Measurements from ENCODE around the gene CNOT6L.

Gene CNOT6L

GRCh38 chr4:77861495-77861894, 42.3 kb upstream of the CNOT6L start:
- H3K27ac ChIP-seq (ENCODE audit: low read depth, low read length): no peak overlapping the region
- no CpG with 5 or more reads among the region's 1 CpG for WGBS (ENCODE audit: extremely low coverage, insufficient coverage, insufficient read length)
- no peak overlapping the region for H3K4ac ChIP-seq (ENCODE audit: low read depth, low read length)
- H3K36me3 ChIP-seq (ENCODE audit: control insufficient read depth in 1 of 2, insufficient read depth in 2 of 2, low read length in 2 of 2): peaks cover 0 to 2% of the 10 kb centered on the region in 2 experiments
- no peak overlapping the region for H3K23ac ChIP-seq (ENCODE audit: low read length)
- H3K79me2 ChIP-seq (ENCODE audit: control insufficient read depth, insufficient read depth, low read length, poor library complexity): peaks cover 2% of the 10 kb centered on the region
- DNase-seq: peak in 1 of 2 donors; percentile 15
- H3K4me1 ChIP-seq (ENCODE audit: control insufficient read depth in 1 of 2, insufficient read depth in 2 of 2, low read length in 2 of 2): peaks cover 0 to 3% of the 10 kb centered on the region in 2 experiments
- no peak overlapping the region for H2BK12ac ChIP-seq (ENCODE audit: low read length)
- peak overlapping the region; percentile 94 for H4K12ac ChIP-seq (ENCODE audit: low read depth, low read length)
- H3K4me2 ChIP-seq (ENCODE audit: low read length): peak overlapping the region; percentile 88
- no peak overlapping the region for H2AK5ac ChIP-seq (ENCODE audit: low read length)
- no peaks in the 10 kb centered on the region for H3K27me3 ChIP-seq (ENCODE audit: insufficient read depth, low read length)
- no peaks in the 10 kb centered on the region for H3K79me1 ChIP-seq (ENCODE audit: low read length)
- H4K91ac ChIP-seq (ENCODE audit: low read depth, low read length): no peak overlapping the region
- H4K8ac ChIP-seq (ENCODE audit: low read depth, low read length): peak overlapping the region; percentile 83
- H2BK120ac ChIP-seq (ENCODE audit: insufficient read depth, low read length, poor library complexity): no peak overlapping the region
- no peak overlapping the region for H3K4me3 ChIP-seq (ENCODE audit: low read depth, low read length)
- no peak overlapping the region for H2BK5ac ChIP-seq (ENCODE audit: low read depth, low read length, poor library complexity)
- H3K9me3 ChIP-seq (ENCODE audit: insufficient read depth, low read depth, low read length): no peaks in the 10 kb centered on the region
- H3K14ac ChIP-seq (ENCODE audit: low read length): no peak overlapping the region
- no peak overlapping the region for H2AFZ ChIP-seq (ENCODE audit: insufficient read depth, low read length, poor library complexity)
- H3K9ac ChIP-seq (ENCODE audit: low read length): no peak overlapping the region
- H3K18ac ChIP-seq (ENCODE audit: low read length): no peak overlapping the region

- H3K18ac ChIP-seq (ENCODE audit: low read length): no peak overlapping the region
- no peak overlapping the region for H2AFZ ChIP-seq (ENCODE audit: insufficient read depth, low read length, poor library complexity)
- peaks cover 2% of the 10 kb centered on the region for H3K79me2 ChIP-seq (ENCODE audit: control insufficient read depth, insufficient read depth, low read length, poor library complexity)
- no peak overlapping the region for H3K4me2 ChIP-seq (ENCODE audit: low read length)
- H3K14ac ChIP-seq (ENCODE audit: low read length): no peak overlapping the region
- no peak overlapping the region for H4K91ac ChIP-seq (ENCODE audit: low read depth, low read length)
- peaks cover 0 to 3% of the 10 kb centered on the region in 2 experiments for H3K4me1 ChIP-seq (ENCODE audit: control insufficient read depth in 1 of 2, insufficient read depth in 2 of 2, low read length in 2 of 2)
- no peaks in the 10 kb centered on the region for H3K36me3 ChIP-seq (ENCODE audit: control insufficient read depth in 1 of 2, insufficient read depth in 2 of 2, low read length in 2 of 2)
- no peak overlapping the region for H4K12ac ChIP-seq (ENCODE audit: low read depth, low read length)
- H3K4ac ChIP-seq (ENCODE audit: low read depth, low read length): no peak overlapping the region
- DNase-seq: no peak
- no peak overlapping the region for H2BK5ac ChIP-seq (ENCODE audit: low read depth, low read length, poor library complexity)
- H2BK12ac ChIP-seq (ENCODE audit: low read length): no peak overlapping the region
- no peak overlapping the region for H3K27ac ChIP-seq (ENCODE audit: low read depth, low read length)
- no peak overlapping the region for H4K8ac ChIP-seq (ENCODE audit: low read depth, low read length)
- H3K9ac ChIP-seq (ENCODE audit: low read length): no peak overlapping the region
- H3K9me3 ChIP-seq (ENCODE audit: insufficient read depth, low read depth, low read length): no peaks in the 10 kb centered on the region
- no peaks in the 10 kb centered on the region for H3K79me1 ChIP-seq (ENCODE audit: low read length)
- H2BK120ac ChIP-seq (ENCODE audit: insufficient read depth, low read length, poor library complexity): no peak overlapping the region
- WGBS (ENCODE audit: extremely low coverage, insufficient coverage, insufficient read length): no CpG with 5 or more reads among the region's 3 CpGs
- H3K23ac ChIP-seq (ENCODE audit: low read length): no peak overlapping the region
- no peaks in the 10 kb centered on the region for H3K27me3 ChIP-seq (ENCODE audit: insufficient read depth, low read length)
- no peak overlapping the region for H2AK5ac ChIP-seq (ENCODE audit: low read length)
- H3K4me3 ChIP-seq (ENCODE audit: low read depth, low read length): no peak overlapping the region
These were observed 40.1 kb upstream of the CNOT6L start for GRCh38 chr4:77859256-77859655.

- Histone ChIP-seq H3K79me1 (ENCODE audit: low read length) (no peaks in the 10 kb centered on the region), H3K27me3 (ENCODE audit: insufficient read depth, low read length) (no peaks in the 10 kb centered on the region), H3K14ac (ENCODE audit: low read length) (no peak overlapping the region), H3K4ac (ENCODE audit: low read depth, low read length) (no peak overlapping the region), H3K27ac (ENCODE audit: low read depth, low read length) (no peak overlapping the region), H4K91ac (ENCODE audit: low read depth, low read length) (no peak overlapping the region), H3K4me1 (ENCODE audit: control insufficient read depth in 1 of 2, insufficient read depth in 2 of 2, low read length in 2 of 2) (no peaks in the 10 kb centered on the region), H4K12ac (ENCODE audit: low read depth, low read length) (no peak overlapping the region), H2BK120ac (ENCODE audit: insufficient read depth, low read length, poor library complexity) (no peak overlapping the region), H3K23ac (ENCODE audit: low read length) (no peak overlapping the region), H3K4me2 (ENCODE audit: low read length) (no peak overlapping the region), H3K9ac (ENCODE audit: low read length) (no peak overlapping the region), H2BK5ac (ENCODE audit: low read depth, low read length, poor library complexity) (no peak overlapping the region), H3K79me2 (ENCODE audit: control insufficient read depth, insufficient read depth, low read length, poor library complexity) (no peaks in the 10 kb centered on the region), H2BK12ac (ENCODE audit: low read length) (no peak overlapping the region), H2AK5ac (ENCODE audit: low read length) (no peak overlapping the region), H2AFZ (ENCODE audit: insufficient read depth, low read length, poor library complexity) (no peak overlapping the region), H3K4me3 (ENCODE audit: low read depth, low read length) (no peak overlapping the region), H4K8ac (ENCODE audit: low read depth, low read length) (no peak overlapping the region), H3K18ac (ENCODE audit: low read length) (no peak overlapping the region), H3K9me3 (ENCODE audit: insufficient read depth, low read depth, low read length) (no peaks in the 10 kb centered on the region), H3K36me3 (ENCODE audit: control insufficient read depth in 1 of 2, insufficient read depth in 2 of 2, low read length in 2 of 2) (no peaks in the 10 kb centered on the region)
- no peak for DNase-seq
- no CpG with 5 or more reads among the region's 1 CpG for WGBS (ENCODE audit: extremely low coverage, insufficient coverage, insufficient read length)
These were observed 37.0 kb upstream of the CNOT6L start for GRCh38 chr4:77856152-77856551.

DNA sequence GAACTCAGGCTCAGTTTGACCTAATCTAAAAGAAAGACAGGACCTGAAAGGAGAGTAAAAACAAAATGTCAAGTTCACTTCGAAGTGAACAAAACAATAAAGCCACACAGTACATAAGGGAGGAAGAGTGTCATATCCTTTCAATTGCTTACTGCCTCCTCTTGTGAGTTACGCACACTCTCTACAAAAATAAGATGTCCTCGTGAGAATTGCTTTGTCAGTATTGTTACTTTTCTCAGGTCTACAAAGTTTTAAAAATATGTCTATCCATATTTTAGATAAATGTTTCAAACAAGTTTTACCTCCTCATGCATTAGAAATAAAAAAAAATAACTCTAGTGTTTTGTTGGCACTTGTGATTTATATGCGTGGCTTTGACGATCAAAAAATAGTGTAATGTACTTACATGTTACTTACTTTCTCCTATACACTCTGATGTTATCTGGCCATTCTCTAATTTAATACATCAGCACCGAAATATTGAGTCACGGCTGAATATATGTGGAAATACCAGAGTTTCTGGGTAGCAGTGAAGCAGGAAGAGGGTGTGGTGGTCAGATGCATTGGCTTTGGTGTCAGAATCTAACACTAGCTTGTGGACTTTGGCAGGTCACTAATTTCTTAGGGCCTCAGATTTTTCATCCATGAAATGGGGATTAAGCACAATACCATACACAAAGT, 35.4 kb upstream of the CNOT6L start:
- Histone ChIP-seq H3K79me2 (ENCODE audit: control insufficient read depth, insufficient read depth, low read length, poor library complexity) (no peaks in the 10 kb centered on the region), H3K14ac (ENCODE audit: low read length) (no peak overlapping the region), H2AK5ac (ENCODE audit: low read length) (no peak overlapping the region), H4K8ac (ENCODE audit: low read depth, low read length) (no peak overlapping the region), H3K9ac (ENCODE audit: low read length) (no peak overlapping the region), H3K79me1 (ENCODE audit: low read length) (no peaks in the 10 kb centered on the region), H3K23ac (ENCODE audit: low read length) (no peak overlapping the region), H4K12ac (ENCODE audit: low read depth, low read length) (no peak overlapping the region), H2AFZ (ENCODE audit: insufficient read depth, low read length, poor library complexity) (no peak overlapping the region), H3K18ac (ENCODE audit: low read length) (no peak overlapping the region), H3K9me3 (ENCODE audit: insufficient read depth, low read depth, low read length) (no peaks in the 10 kb centered on the region), H3K4me2 (ENCODE audit: low read length) (no peak overlapping the region), H3K27ac (ENCODE audit: low read depth, low read length) (no peak overlapping the region), H4K91ac (ENCODE audit: low read depth, low read length) (no peak overlapping the region), H2BK5ac (ENCODE audit: low read depth, low read length, poor library complexity) (no peak overlapping the region), H3K27me3 (ENCODE audit: insufficient read depth, low read length) (no peaks in the 10 kb centered on the region), H2BK12ac (ENCODE audit: low read length) (no peak overlapping the region), H3K4me3 (ENCODE audit: low read depth, low read length) (no peak overlapping the region), H3K4me1 (ENCODE audit: control insufficient read depth in 1 of 2, insufficient read depth in 2 of 2, low read length in 2 of 2) (no peaks in the 10 kb centered on the region), H3K4ac (ENCODE audit: low read depth, low read length) (no peak overlapping the region), H3K36me3 (ENCODE audit: control insufficient read depth in 1 of 2, insufficient read depth in 2 of 2, low read length in 2 of 2) (no peaks in the 10 kb centered on the region), H2BK120ac (ENCODE audit: insufficient read depth, low read length, poor library complexity) (no peak overlapping the region)
- DNase-seq: peak in 1 of 2 donors; percentile 6
- no CpG with 5 or more reads among the region's 7 CpGs for WGBS (ENCODE audit: extremely low coverage, insufficient coverage, insufficient read length)
